Endothelial cell (in vitro differentiated cells): ENCODE data around the gene EMC9. TPM values are rescaled to one million over a fixed set of nuclear protein-coding genes. Genes with fewer than 3 reads are reported as not detected.

Source experiments
- DNase-seq: peaks from one replicate; pipeline ENCODE4 v3.0.0; 2021; ENCODE audit warnings: low spot score
- H3K27ac Mint-ChIP-seq: one replicate; pipeline ENCODE4 v1.8.0; 2021; ENCODE audit warnings: mixed read lengths, inconsistent platforms; ENCODE audit not compliant: unreplicated experiment
- H3K27me3 Mint-ChIP-seq: one replicate; pipeline ENCODE4 v1.8.0; 2021; ENCODE audit warnings: mild to moderate bottlenecking, moderate library complexity, mixed read lengths, inconsistent platforms; ENCODE audit not compliant: unreplicated experiment
- H3K36me3 Mint-ChIP-seq: one replicate; pipeline ENCODE4 v1.8.0; 2021; ENCODE audit warnings: mild to moderate bottlenecking, low read depth, mixed read lengths, inconsistent platforms; ENCODE audit not compliant: unreplicated experiment
- H3K4me1 Mint-ChIP-seq: one replicate; pipeline ENCODE4 v1.8.0; 2021; ENCODE audit warnings: mild to moderate bottlenecking, mixed read lengths, inconsistent platforms; ENCODE audit not compliant: unreplicated experiment
- H3K4me3 Mint-ChIP-seq: one replicate; pipeline ENCODE4 v1.8.0; 2021; ENCODE audit warnings: mild to moderate bottlenecking, mixed read lengths, inconsistent platforms; ENCODE audit not compliant: unreplicated experiment
- H3K9me3 Mint-ChIP-seq: one replicate; pipeline ENCODE4 v1.8.0; 2021; ENCODE audit warnings: mixed read lengths, inconsistent platforms; ENCODE audit not compliant: unreplicated experiment
- long read RNA-seq: library from polyadenylated mRNA; unstranded; transcript quantifications from one replicate; pipeline ENCODE4 v2.0.0, GENCODE V29; 2020; ENCODE audit not compliant: unreplicated experiment
- total RNA-seq: library from RNA; stranded (reverse); fragmentation: NEBNext Ultra II Directional; extraction: Animal tissue kit (Norgen Biotek cat#: 25700); gene quantifications from one replicate; pipeline ENCODE4 v1.2.1, GENCODE V29; 2021; ENCODE audit not compliant: unreplicated experiment
- TF ChIP-seq, protein P1 (sequence below): fragments of 200-600 bp; sonication (generic); IDR thresholded peaks from one replicate; pipeline ENCODE4 v1.5.0; 2021; ENCODE audit warnings: antibody characterized with exemption; ENCODE audit not compliant: unreplicated experiment

Gene EMC9
- 16.7 TPM for total RNA-seq
- long read RNA-seq, transcript EMC9-201 (6 exons, 835 nt), result major isoform, 8 of 18 reads
- long read RNA-seq, partial matches to known transcripts, result 1 of 18 reads
- long read RNA-seq, other reads (novel, unspliced or antisense), result 4 of 18 reads

GRCh38 chr14:24141097-24141880 is at the start of gene EMC9:
Gene EMC9 (minus strand): TSS chr14:24141591. CDS start chr14:24141304, 287 bp downstream.
- Mint-ChIP-seq H3K4me1 (peaks cover 15% of the 10 kb centered on the region), H3K9me3 (no peaks in the 10 kb centered on the region), H3K27ac (peak within 1 kb of the TSS; percentile 76), H3K27me3 (peaks cover 9% of the 10 kb centered on the region), H3K36me3 (peaks cover 28% of the 10 kb centered on the region), H3K4me3 (peak within 1 kb of the TSS; percentile 95)
- peak; percentile 97 for DNase-seq
- TF ChIP-seq, protein P1, sequence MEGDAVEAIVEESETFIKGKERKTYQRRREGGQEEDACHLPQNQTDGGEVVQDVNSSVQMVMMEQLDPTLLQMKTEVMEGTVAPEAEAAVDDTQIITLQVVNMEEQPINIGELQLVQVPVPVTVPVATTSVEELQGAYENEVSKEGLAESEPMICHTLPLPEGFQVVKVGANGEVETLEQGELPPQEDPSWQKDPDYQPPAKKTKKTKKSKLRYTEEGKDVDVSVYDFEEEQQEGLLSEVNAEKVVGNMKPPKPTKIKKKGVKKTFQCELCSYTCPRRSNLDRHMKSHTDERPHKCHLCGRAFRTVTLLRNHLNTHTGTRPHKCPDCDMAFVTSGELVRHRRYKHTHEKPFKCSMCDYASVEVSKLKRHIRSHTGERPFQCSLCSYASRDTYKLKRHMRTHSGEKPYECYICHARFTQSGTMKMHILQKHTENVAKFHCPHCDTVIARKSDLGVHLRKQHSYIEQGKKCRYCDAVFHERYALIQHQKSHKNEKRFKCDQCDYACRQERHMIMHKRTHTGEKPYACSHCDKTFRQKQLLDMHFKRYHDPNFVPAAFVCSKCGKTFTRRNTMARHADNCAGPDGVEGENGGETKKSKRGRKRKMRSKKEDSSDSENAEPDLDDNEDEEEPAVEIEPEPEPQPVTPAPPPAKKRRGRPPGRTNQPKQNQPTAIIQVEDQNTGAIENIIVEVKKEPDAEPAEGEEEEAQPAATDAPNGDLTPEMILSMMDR, result no peak

DNA sequence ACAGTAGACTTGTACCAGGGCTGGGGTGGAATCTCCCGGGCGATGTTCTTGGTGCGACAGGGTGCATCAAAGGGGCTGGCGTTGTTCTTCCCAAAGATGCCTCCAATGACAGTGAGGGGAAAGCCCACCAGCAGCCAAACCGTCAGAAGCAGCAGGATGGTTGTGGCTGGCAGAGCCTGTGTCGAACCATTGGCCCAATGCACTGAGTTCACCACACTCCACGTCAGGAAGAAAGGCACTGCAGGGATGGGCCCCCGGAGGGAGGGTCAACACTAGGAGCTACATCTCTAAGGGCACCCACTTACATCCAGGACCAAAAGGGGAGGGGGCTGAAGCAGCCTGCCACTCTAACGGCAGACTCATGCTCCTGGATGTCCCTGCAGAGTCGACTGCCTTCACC is 49.0 kb upstream of the EMC9 start:
- no peak overlapping the region for H3K27ac Mint-ChIP-seq

DNA sequence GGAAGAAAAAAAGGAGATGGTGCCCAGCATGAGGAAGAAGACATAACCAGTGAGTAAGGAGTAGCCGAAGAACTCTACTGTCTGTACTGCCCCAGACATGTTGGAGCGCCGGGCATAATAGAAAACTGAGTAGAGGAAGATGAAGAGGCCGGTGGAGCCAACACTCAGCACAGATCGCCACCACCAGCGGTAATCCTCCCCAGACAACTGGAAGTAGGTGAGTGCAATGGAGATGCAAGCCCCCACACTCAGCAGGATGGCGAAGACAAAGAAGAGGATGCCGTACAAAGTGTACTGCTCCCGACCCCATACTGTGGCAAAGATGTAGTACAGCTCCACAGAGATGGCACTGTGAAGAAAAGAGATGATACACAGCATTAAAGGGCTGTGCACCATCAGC is 48.1 kb upstream of the EMC9 start:
- H3K4me1 Mint-ChIP-seq, result peaks cover 17% of the 10 kb centered on the region
- H3K4me3 Mint-ChIP-seq, result peak overlapping the region; percentile 27
- H3K27me3 Mint-ChIP-seq, result peaks cover 26% of the 10 kb centered on the region
- no peaks in the 10 kb centered on the region for H3K9me3 Mint-ChIP-seq
- H3K27ac Mint-ChIP-seq, result peak overlapping the region; percentile 79
- no peak for DNase-seq
- TF ChIP-seq, protein P1, result no peak
- H3K36me3 Mint-ChIP-seq, result peaks cover 38% of the 10 kb centered on the region

More for the DNA sequence above, 49.0 kb upstream of the EMC9 start:
- no peak for DNase-seq
- no peaks in the 10 kb centered on the region for H3K9me3 Mint-ChIP-seq
- no peak overlapping the region for H3K4me3 Mint-ChIP-seq
- H3K36me3 Mint-ChIP-seq, result peaks cover 38% of the 10 kb centered on the region
- H3K4me1 Mint-ChIP-seq, result peaks cover 22% of the 10 kb centered on the region
- peaks cover 28% of the 10 kb centered on the region for H3K27me3 Mint-ChIP-seq
- TF ChIP-seq, protein P1, result no peak

GRCh38 chr14:24189059-24189375 is 47.6 kb upstream of the EMC9 start:
- DNase-seq, result no peak
- Mint-ChIP-seq H3K4me1 (peaks cover 13% of the 10 kb centered on the region), H3K4me3 (peak overlapping the region; percentile 90), H3K9me3 (no peaks in the 10 kb centered on the region), H3K36me3 (peaks cover 33% of the 10 kb centered on the region), H3K27me3 (peaks cover 24% of the 10 kb centered on the region), H3K27ac (peak overlapping the region; percentile 79)
- TF ChIP-seq, protein P1, result no peak
